ENCODE measurements around the gene PRDX2.

GRCh38 chr19:12821761-12822160 is 20.2 kb upstream of the PRDX2 start:
- TF ChIP-seq CTCF (IDR thresholded peaks at IDR 0.05): no peak
- no peak for TF ChIP-seq POLR2A (IDR thresholded peaks at IDR 0.05)

Measured in vagina (tissue), 2 donors.